Keratinocyte (primary cell): Measurements from ENCODE around the gene CPNE9.

Source experiments
- CTCF ChIP-seq, 3 experiments: IDR thresholded peaks in 1 of 3; conservative IDR thresholded peaks in 1 of 3; optimal IDR thresholded peaks in 1 of 3; 2 replicates in 2 of 3; 3 replicates in 1 of 3; pipeline versions ENCODE3 to v1.5.1; 2011; ENCODE audit warnings: low read length in 3 of 3, mild to moderate bottlenecking in 3 of 3, moderate library complexity in 2 of 3, control low read depth in 1 of 3, inconsistent platforms in 1 of 3; ENCODE audit not compliant: insufficient read depth in 2 of 3; ENCODE audit errors: extremely low read depth in 1 of 3
- EZH2 ChIP-seq: IDR thresholded peaks from one replicate; pipeline ENCODE4 v1.6.1; 2012; ENCODE audit warnings: inconsistent platforms, mild to moderate bottlenecking, low read length, moderate library complexity

- TF ChIP-seq CTCF (optimal IDR thresholded peaks at IDR 0.05 in 1 of 3, IDR thresholded peaks at IDR 0.05 in 1 of 3, conservative IDR thresholded peaks at IDR 0.05 in 1 of 3; ENCODE audit: extremely low read depth in 1 of 3, insufficient read depth in 2 of 3, low read length in 3 of 3) (no peak), EZH2 (no peak)
Measured at GRCh38 chr3:9721015-9721699, 17.5 kb downstream of the CPNE9 start.
